NCI-H2081 treated with DMSO at 0.1 percent for 48 hours (cell line): ENCODE results near the gene SH3BP5.

Experiments used
- DNase-seq: peaks from one replicate; lab custom pipeline; 2025; lab: John Stamatoyannopoulos, UW

SH3BP5 gene

DNA sequence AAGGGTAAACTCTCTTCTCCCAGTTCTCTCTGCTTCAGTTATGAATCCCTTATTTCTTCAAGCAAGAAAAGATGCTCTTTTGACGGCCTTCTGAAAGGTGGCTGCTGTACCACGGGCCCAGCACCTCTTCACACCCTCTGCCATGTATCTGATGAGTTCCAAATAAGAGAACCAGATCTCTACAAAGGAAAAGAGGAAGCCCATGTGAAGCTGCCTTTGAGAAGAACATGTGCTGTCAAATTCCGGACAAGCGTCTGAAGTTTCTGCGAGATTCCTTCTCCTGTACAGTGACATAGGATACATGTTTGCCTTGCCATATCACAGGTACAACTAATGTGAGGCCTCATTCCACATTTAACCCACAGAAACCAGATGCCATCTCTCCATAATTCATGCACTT is 59.2 kb downstream of the SH3BP5 start:
- DNase-seq, result no peak

DNA sequence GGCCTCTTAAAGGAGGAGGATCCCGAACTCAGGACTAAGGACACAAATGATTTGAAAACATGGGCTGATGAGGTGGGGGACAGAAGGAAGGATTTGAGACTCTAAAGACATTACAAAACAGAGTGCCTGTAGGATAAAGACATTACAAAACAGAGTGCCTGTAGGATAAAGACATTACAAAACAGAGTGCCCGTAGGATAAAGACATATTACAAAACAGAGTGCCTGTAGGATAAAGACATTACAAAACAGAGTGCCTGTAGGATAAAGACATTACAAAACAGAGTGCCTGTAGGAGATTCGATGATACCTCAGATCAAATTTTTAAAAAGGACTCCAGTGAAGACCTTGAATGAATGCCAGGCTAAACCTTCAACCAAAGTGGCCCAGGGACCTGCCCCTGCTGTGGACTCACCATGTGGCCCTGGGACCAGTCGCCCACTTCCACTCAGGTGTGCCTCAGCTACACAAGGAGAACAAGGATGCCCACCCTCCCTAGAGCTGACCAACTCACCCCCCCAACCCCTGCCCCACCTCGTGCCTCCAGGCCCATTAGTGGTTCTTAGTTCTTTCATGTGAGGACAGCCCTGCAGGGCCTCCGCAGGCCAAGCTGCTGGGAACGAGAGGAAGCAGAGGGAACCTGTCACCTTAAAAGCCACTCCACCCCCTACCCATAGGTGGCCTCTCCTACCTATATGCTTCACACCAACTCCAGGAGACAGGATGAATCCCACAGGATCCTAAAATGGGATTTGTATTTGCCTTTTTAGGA is 59.8 kb downstream of the SH3BP5 start:
- no peak for DNase-seq

DNA sequence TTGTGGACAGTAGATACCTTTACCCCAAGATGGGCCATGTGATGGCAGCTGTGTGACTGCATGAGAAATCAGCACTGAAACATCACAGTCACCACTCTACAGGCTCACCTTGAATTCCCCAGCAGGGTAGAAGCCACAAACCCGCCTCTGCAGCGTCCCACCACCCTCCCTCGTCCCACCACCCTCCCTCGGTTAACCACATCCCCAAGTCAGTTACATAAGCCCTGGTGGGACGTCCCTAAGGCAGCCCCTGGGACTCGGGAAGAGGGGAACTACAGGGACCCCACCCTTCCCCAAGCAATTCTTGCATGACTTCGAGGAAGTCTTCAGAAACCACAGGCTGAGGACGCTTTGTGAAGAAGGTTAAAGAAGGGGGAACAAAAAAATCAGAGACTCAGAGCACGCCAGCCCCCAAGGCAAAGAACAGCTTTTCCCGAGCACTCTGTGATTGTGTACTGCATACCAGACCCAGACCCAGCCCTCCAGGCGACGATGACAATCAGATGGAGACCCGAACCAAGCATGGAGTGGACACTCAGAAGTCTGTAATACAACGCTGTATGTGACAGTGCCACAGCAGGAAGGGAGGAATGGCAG is 60.5 kb downstream of the SH3BP5 start:
- DNase-seq, result no peak

DNA sequence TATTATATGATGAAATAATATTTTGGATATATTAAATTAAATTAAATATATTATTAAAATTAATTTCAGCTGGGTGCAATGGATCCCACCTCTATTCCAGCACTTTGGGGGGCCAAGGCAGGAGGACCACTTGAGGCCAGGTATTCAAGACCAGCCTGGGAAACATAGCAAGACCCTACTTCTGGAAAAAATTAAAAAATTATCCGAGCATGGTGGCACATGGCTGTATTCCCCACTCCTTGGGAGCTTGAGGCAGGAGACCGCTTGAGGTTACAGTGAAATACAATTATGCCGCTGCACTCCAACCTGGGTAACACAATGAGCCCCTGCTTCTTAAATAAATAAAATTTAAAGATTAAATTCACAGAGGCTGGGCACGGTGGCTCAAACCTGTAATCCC is 61.4 kb downstream of the SH3BP5 start:
- DNase-seq, result no peak

DNA sequence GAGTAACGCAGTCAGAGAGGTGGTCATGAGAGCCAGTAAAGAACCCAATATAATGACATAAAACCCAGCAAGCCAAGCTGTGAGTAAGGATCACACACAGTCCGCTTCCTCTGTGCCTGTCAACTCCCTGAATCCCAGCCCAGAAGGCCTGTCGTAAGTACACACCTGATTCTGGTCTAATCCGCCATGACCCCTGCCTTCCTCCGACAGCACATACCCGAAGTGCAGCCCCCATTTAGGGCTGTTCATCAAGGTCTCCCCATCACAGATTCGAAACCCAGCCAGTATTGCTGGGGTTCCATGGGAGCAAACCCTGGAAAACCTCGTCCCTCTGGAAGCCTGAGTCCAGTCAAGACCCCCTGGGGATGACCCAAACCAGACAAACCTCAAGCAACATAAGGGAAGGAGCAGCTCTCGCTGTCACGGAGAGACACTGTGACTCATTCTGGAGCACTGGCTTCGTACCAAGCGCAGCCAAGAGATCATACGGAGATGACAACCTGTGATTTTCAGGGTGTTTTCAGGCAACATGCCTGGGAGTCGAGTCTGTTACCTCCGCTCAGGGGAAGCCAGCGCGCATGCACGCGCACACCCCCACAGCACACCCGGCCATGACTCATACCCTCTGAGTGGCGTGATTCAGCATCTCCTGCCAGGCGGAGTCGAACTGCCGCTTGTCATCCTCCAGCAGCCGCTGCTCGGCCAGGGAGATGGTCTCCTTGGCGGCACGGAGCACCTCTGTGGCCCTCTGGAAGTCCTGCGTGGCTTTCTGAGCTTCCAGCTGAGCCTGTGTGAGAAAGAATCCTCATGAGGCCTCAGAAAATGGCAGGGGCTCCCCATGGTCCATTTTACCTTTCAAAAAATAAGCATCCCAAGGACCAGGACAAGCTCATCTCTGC is 63.0 kb downstream of the SH3BP5 start:
- DNase-seq, result no peak

DNA sequence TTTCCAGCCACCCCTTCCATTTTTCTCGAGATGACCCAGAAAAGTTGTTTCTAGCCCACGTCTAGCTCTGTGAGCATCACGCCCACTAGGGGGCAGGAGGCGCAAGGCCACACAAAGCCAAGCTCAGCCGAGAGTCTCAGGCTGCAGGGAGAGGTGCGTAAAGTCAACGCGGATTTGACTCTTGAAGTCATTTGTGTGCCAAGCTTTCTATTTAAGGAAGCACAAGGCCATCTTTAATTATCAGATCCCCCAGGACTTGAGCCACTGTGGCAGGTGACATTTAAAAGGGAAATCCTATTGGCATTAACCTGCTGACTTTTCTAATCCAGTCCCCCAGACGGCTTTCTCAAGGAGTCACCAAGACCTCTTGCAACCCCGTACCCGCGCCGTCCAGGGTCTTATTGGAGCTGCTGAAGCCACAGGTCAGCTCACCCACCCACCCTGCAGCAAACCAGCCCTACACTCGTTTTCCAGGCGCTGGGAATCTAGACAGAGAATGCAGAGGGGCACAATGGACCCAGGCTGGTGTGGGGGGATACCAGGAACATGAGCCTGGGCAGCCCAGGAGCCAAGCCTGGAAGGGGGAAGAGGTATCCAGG is 64.3 kb downstream of the SH3BP5 start:
- peak; percentile 10 for DNase-seq

DNA sequence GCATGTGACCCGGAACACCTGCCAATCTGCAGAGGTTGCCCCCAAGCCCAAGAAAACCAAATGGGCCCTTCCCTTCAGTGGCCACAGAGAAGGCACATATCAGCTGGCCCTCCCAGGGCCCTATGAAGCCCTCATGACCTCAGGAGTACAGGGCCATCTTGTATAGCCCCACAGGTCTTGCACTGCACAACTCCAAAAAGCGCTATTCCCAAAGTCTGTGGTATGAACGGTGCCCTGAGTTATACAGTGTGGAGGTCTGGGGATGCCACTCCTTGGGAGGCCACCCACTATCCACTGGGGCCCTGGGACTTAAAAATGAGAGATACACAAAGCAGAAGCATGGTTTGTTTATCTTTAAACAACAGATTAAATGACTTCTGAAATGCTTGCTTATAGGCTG is 64.9 kb downstream of the SH3BP5 start:
- no peak for DNase-seq

DNA sequence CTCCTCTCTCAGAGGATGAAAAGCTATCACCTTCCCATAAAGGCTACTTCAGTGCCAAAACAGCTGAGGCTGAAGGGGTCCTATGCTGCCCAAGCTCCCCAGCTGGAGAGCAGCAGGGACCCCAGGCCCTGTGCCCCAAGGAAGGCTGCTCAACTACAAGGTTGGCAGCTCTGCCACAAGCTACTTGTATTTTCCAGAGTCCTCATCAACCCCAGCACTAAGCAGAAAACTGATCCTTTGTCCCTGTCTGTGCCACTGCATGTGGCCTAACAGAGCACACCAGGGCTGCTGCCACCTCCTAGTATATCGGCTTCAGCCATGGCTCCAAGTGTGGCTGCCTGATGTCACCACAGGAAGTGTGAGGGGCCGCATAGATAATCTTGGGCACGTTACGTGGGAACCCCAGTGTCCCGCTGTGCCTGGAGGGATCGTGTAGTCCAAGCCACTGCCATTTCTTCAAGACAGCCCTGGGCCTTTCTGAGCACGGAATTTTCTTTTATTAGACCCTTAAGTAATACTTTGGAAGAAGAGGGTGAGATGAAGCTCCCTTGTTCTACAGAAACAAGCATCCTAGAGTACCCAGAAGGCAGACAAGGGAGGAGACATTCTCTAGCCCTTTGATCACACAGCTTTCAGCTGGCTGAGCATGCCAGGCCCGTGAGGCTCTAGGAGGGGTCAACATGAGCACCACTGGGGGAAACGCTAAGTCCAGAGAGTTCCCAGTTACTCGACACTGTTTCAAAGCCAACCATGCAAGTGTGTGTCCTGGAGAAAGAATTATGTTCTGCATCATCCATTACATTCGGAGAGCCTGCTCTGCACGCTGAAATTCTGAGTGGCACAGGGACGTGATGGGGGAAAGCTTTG is 65.6 kb downstream of the SH3BP5 start:
- no peak for DNase-seq

DNA sequence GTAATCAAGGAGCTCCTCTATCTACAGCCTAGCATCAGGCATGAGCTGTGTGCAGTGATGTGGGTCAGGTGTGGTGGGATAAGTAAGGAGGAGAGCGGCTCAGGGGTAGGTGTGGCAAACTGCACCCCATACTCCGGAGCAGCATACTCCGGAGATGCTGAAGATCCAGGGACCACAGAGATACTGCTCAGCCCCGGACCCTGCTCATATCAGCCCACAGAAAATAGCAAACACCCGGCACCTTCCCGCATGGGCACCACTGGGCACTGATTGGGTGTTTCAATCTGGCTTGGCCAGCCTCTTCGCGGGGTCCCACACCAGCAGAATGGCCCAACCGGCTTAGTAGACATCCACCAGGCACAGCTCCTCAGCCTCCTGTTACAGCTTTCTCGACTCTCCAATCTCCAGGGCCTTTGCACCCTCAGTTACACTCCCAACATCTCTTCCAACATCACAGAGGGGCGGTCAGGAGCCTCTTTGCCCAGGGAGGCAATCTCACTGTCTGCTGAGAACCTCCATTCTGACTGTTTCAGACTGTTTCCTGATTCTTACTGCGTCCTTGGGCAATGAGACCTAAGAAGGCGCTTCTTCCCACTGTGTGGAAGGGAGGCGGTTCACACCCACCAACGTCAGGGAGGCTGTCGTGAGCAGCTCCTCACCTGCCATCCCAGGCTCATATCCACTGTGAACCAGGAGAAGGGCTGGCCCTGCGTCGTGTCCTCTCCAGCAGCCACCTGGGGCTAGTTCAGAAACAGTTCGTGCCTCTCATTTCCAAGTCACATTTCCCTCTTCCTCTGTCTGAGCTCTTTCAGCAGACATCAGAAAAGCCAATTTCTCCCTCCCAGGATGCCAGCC is 66.5 kb downstream of the SH3BP5 start:
- no peak for DNase-seq

DNA sequence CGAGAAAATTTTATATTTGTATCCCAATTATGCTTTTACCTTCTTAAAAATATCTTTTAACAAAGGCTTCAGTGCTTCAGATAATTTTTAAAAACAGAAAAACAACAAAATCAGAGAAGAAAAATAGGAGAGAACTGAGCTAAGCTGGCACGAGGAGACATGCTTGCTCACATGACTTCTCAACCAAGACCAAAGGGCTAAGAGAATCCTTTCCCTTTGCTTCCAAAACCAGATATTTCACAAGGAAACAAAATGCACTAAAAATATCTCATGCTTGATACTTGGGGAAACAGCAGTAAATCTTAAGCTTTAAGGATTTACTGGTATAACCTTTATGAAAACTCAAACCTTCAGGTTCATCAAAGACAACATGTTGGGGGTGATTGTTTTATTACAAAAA is 67.9 kb downstream of the SH3BP5 start:
- DNase-seq, result no peak

DNA sequence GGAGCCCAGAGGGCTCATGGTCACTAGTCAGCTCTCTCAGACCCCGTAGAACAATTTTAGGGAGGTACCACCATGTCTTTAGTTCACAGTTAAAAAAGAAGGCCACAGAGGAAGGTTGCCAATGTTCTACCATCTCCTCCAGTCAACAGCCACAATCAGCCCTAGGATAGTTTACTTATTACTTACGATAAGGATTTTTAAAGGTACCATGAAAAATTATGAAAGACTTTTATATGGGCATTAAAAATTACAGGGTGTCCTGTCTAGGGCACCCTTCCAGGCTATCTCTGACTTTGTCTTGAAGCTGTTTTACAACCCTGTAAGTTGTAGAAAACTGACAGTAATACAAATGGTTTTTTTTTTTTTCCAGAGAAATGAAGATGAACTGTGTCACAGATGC is 68.5 kb downstream of the SH3BP5 start:
- no peak for DNase-seq

DNA sequence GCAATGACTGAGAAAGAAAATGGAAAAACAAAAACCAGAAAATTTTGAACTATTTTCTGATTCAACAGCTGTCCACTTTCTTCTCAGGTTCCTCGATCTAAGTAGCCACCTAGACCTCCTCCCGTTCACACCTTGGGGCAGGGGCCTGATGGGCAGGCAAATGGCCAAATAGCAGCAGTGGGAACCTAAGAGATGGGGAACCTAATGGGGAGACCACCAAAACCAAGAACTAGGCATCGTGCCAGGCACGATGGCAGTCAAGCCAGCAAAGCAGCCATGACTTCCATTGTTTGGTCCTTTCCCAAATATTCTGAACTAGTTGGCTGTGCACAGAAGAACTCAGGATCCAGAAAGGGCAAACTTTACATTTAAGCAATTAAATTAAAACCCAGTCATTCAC is 69.3 kb downstream of the SH3BP5 start:
- DNase-seq, result no peak

DNA sequence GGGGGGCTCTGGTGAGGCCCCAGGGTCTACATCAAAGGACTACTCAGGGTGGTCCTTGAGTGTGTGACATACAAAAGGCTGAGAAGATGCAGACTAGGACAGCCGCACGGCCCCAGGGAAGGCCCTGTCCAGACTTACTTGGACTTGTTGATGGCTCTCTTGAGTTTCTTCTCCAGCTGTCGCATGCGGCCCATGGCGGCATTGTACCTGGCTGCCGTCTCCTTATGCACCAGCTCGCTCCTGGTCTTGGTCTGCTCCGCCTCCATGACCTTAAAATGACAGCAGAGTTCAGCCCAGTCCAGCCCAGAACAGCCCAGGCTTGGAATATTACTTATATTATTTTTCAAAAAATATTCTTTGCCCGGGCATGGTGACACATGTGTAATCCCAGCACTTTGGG is 70.4 kb downstream of the SH3BP5 start:
- no peak for DNase-seq

DNA sequence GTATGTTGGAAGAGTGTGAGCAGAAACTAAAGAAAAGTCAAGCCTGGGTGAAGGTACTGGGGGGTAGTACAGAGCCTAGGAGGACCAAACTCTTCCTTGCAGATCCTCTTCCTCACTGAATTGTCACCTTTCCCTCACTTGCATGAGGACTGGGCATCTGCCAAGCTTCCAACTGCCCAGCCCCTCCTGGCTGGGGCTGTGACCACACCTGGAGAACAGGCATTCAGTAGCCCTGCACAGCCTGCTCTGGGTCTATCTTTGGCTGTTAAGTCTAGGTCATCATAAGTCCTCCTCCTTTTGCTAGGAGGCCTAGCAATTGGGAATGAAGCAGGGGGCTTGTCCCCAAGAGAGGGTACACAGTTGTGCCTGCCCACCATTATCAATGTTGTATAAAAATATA is 71.1 kb downstream of the SH3BP5 start:
- DNase-seq, result no peak

DNA sequence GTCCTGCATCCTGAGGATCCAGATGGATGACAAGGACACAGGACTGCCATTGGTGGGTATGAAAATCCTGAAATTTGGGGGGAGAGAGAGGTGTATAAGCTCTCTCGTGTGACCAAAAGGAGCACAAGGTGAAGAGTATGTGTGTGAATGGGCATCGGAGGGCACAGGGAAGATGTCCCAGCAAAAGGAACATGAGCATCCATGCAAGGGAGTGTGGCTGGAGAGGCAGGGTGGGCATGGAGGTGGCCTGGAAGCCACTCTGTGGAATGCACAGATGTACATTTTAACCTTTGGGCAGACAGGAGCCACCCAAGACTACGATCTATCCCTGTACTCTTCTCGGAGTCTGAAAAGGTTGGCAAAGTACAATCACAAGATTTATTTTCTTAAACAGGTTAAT is 71.9 kb downstream of the SH3BP5 start:
- DNase-seq, result no peak

DNA sequence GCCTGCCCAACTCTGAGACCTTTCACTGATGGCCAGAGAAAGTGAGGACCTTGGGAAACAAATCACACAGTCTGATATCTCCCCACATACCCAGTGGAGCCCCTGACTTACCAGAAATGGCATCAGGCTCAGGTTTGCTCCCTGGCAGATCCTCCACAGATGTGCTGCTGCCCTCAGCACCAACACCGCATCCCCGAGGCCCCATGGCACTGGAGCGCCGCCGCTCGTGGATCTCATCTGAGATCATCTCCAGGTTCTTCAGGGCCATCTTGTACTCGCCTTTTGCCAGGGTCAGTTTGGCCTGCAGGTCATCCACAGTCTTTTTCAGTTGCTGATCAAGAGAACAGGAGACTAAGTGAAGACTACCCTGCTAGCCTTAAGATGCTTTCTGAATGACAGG is 73.7 kb downstream of the SH3BP5 start:
- DNase-seq, result no peak

DNA sequence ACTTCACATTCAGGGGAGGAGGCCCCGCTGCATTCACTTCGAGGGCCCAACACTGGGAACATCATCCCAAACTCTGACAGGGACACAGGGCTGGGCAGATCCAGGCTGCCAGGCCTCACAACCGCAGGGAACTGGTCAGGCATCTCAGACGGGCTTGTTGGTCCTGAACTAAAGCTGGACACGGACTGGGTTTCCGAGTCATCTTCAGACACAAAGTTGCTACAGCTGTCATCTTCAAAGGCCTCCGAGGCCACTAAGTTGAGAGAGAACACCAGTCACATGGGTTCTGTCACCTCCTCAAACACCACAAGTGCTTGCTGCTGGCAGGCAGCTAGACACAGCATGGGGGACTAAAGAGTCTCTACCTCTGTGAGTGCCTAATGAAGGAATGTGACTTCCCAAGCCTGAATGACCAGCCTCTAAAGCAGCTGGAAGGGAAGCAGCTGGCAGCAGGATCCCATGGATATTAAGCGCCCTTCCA is 75.5 kb downstream of the SH3BP5 start:
- no peak for DNase-seq

DNA sequence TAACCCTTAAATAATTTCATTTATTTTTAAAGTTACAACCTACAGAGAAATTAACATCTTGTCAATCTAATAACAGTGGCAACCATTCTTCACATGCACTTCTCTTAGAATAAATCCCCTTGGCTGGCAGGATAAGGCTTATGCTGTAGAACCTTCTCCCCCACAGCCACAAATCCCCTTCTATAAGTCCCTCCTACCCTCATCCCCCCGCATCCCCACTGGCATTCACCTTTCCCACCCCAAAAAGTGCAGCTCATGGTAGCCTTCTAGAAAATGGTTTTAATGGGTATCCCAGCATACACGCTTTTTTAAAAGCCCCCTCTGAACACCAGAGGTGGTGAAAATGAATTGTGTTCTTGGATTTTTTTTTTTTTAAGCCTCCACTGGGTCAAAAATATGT is 77.2 kb downstream of the SH3BP5 start:
- DNase-seq, result no peak

DNA sequence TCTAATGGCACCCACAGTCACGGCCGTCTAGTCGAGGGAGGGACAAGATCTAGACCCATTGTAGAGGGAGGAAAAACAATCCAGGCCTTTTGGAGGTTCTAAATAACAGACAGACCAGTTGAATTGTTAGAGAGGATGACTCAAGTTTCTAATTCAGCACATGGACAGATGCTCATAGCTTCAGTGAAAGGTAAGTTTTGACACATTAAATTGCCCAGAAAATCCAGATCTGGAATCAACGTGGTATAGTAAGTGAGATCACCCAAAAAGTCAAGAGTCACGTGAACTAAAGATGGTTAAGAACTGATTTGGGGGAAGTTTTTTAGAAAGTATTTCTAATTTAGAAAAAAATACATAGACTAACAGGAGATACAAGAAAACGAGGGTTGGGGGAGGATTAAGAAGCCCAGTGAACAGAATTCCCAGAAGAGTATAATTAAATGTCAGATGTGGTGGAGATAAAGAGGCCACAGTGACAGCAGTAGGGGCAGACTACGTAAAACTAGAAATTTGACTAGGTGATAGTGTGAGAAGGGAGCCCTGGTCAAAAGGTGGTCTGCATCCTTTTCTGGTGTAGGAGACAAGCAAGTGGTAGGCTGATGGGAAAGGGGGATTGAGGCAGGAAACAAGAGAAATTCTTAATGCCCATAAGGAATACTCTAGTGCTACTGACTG is 79.2 kb downstream of the SH3BP5 start:
- no peak for DNase-seq

DNA sequence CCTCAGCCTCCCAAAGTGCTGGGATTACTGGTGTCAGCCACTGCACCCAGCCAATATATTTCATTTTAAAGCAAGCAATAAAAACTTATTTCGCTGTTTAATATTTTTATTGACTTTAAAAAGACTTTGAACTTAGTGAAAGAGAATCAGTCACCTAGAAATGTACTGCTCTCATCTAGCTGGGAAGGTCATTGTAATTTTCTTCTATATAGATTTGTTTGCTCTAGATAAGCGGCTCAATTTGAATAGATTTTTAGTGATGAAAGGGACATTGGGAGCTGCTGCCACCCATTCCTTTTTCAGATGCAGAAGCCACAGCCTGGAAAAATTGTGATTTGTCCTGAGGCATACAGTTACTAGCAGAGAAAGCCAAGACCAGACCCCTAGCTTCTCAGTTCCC is 86.2 kb downstream of the SH3BP5 start:
- no peak for DNase-seq
